Caco-2 (cell line): Measurements from ENCODE around the gene GALP. TPM values are rescaled to one million over a fixed set of nuclear protein-coding genes. Genes with fewer than 3 reads are reported as not detected.

Experiments used
- BruUV-seq: library from RNA; stranded (reverse); fragments of 400-500 nt; replicated peaks from 2 replicates; lab custom pipeline; 2021; lab: Mats Ljungman, UMichigan
- CTCF ChIA-PET: fragments of 300-600 bp; sonication (Branson Sonifier 250); formaldehyde crosslinking; loops from one replicate; lab custom pipeline; 2022; ENCODE audit warnings: antibody characterized with exemption; lab: Charles Lee
- POLR2A ChIA-PET: fragments of 300-600 bp; sonication (Branson Sonifier 250); formaldehyde crosslinking; loops from one replicate; lab custom pipeline; 2022; ENCODE audit warnings: antibody characterized with exemption; lab: Charles Lee
- DNase-seq, 2 experiments: peaks; one replicate each; pipeline versions ENCODE4 v3.0.0 to v3.0.0-alpha.2; 2020 to 2022
- H3K27me3 ChIP-seq: replicated peaks from 2 replicates; pipeline ENCODE4 v1.6.0; 2011; ENCODE audit warnings: low read length; ENCODE audit not compliant: control insufficient read depth, insufficient read depth
- H3K36me3 ChIP-seq: 2 replicates; pipeline ENCODE4 v1.5.1; 2011; ENCODE audit warnings: low read length; ENCODE audit not compliant: control insufficient read depth, insufficient read depth
- H3K4me1 ChIP-seq: fragments of 250-450 bp; sonication (Bioruptor Pico); 2 replicates; pipeline ENCODE4 v1.5.1; 2020; ENCODE audit warnings: mild to moderate bottlenecking
- H3K4me3 ChIP-seq: 2 replicates; pipeline ENCODE4 v1.5.1; 2011; ENCODE audit warnings: low read depth, mild to moderate bottlenecking, control low read depth, low read length
- H3K9me3 ChIP-seq: fragments of 250-450 bp; sonication (Bioruptor Pico); 2 replicates; pipeline ENCODE4 v1.5.1; 2020; ENCODE audit warnings: mild to moderate bottlenecking, moderate library complexity
- H3K27ac Mint-ChIP-seq: one replicate; pipeline ENCODE4 v1.8.0; 2022; ENCODE audit warnings: mixed read lengths; ENCODE audit not compliant: unreplicated experiment
- H3K27me3 Mint-ChIP-seq: one replicate; pipeline ENCODE4 v1.8.0; 2022; ENCODE audit warnings: mixed read lengths; ENCODE audit not compliant: insufficient read depth, unreplicated experiment
- H3K36me3 Mint-ChIP-seq: one replicate; pipeline ENCODE4 v1.8.0; 2022; ENCODE audit warnings: mild to moderate bottlenecking, mixed read lengths; ENCODE audit not compliant: insufficient read depth, unreplicated experiment
- H3K4me1 Mint-ChIP-seq: one replicate; pipeline ENCODE4 v1.8.0; 2022; ENCODE audit warnings: low read depth, mixed read lengths; ENCODE audit not compliant: unreplicated experiment
- H3K4me3 Mint-ChIP-seq: one replicate; pipeline ENCODE4 v1.8.0; 2022; ENCODE audit warnings: mild to moderate bottlenecking, moderate library complexity, mixed read lengths; ENCODE audit not compliant: unreplicated experiment
- H3K9me3 Mint-ChIP-seq: one replicate; pipeline ENCODE4 v1.8.0; 2022; ENCODE audit warnings: mixed read lengths; ENCODE audit not compliant: unreplicated experiment
- intact Hi-C: fragments of 100-400 bp; cut with micrococcal nuclease; formaldehyde crosslinking; loops from one replicate; pipeline ENCODE4 v1.10.0; 2022; ENCODE audit not compliant: unreplicated experiment
- total RNA-seq: library from RNA; stranded (reverse); gene quantifications from 2 replicates; pipeline ENCODE4 v1.2.3, GENCODE V29; 2022
- TF ChIP-seq, protein P1 (sequence below), 2 experiments: fragments of 200-600 bp in 1 of 2; IDR thresholded peaks; 1 replicate in 1 of 2; 2 replicates in 1 of 2; pipeline versions ENCODE4 v1.5.1 to v1.8.0; 2011 to 2022; ENCODE audit warnings: antibody characterized with exemption in 1 of 2, control low read depth in 1 of 2, inconsistent platforms in 1 of 2, low read depth in 1 of 2, low read length in 1 of 2, mild to moderate bottlenecking in 1 of 2, moderate library complexity in 1 of 2; ENCODE audit not compliant: insufficient read depth in 1 of 2, severe bottlenecking in 1 of 2, unreplicated experiment in 1 of 2

GALP gene
- total RNA-seq, 1 experiment from 2014 or later, result not detected

DNA sequence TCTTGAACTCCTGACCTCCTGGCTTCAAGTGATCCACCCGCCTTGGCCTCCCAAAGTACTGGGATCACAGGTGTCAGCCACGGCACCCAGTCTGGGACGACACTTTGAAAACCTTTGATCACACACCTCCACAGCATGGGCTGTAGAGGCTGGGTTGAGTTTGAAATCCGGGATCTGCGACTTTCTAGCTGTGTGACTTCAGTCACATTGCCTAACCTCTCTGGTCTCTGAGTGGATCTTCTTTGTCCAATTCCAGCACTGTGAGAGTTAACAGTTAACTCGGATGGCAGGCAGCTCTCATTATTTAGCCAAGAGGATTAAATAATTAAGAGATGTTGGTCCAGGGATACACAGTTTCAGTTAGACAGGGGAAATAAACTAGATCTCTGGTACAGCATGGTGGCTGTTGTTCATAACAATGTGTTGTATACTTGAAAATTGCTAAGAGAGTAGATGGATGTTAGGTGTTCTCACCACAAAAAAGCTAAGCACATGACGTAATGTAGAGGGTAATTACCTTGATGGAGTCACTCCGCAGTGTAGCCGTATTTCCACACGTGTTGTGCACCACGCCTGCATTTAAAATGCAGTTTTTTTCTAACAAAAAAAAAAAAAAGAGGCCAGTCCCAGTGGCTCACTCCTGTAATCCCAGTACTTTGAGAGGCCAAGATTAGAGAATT lies 1.9 kb downstream of the GALP start:
- Histone ChIP-seq H3K27me3 (no peaks in the 10 kb centered on the region), H3K9me3 (no peaks in the 10 kb centered on the region), H3K36me3 (no peaks in the 10 kb centered on the region), H3K4me3 (no peak overlapping the region), H3K4me1 (no peaks in the 10 kb centered on the region)
- Mint-ChIP-seq H3K27ac (no peak overlapping the region), H3K9me3 (no peaks in the 10 kb centered on the region), H3K36me3 (no peaks in the 10 kb centered on the region), H3K27me3 (peaks cover 17% of the 10 kb centered on the region), H3K4me1 (peaks cover 5% of the 10 kb centered on the region), H3K4me3 (no peak overlapping the region)
- ChIA-PET POLR2A (no interaction called here), CTCF (interaction anchor here (0.9 kb wide), 1 partner anchor 156 kb away, joined by 3 read pairs; no protein-coding TSS in a partner anchor)
- no peak for DNase-seq
- TF ChIP-seq, protein P1, sequence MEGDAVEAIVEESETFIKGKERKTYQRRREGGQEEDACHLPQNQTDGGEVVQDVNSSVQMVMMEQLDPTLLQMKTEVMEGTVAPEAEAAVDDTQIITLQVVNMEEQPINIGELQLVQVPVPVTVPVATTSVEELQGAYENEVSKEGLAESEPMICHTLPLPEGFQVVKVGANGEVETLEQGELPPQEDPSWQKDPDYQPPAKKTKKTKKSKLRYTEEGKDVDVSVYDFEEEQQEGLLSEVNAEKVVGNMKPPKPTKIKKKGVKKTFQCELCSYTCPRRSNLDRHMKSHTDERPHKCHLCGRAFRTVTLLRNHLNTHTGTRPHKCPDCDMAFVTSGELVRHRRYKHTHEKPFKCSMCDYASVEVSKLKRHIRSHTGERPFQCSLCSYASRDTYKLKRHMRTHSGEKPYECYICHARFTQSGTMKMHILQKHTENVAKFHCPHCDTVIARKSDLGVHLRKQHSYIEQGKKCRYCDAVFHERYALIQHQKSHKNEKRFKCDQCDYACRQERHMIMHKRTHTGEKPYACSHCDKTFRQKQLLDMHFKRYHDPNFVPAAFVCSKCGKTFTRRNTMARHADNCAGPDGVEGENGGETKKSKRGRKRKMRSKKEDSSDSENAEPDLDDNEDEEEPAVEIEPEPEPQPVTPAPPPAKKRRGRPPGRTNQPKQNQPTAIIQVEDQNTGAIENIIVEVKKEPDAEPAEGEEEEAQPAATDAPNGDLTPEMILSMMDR (IDR thresholded peaks at IDR 0.05; ENCODE audit: insufficient read depth in 1 of 2, low read depth in 1 of 2, low read length in 1 of 2, severe bottlenecking in 1 of 2, unreplicated experiment in 1 of 2), result no peak
- BruUV-seq, result no TSS peak
- intact Hi-C loops, result no loop called here

DNA sequence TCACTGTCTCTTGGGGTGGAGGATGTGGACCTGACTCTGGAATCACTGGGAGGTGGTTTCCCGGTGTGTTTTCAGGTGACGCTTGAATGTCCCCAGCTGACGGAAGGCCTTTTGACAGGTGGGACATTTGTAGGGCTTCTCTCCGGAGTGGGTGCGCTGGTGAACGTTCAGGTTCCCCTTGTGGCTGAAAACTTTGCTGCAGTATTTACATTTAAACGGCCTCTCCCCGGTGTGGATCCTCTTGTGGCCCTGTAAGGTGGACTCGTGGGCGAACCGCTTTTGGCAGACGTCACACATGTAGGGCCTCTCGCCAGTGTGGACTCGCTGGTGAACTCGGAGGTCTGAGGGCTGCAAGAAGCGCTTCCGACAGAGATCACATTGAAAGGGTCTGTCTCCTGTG lies 14.0 kb downstream of the GALP start:
- H3K4me1 ChIP-seq, result no peaks in the 10 kb centered on the region
- no peak for DNase-seq
- TF ChIP-seq, protein P1 (IDR thresholded peaks at IDR 0.05; ENCODE audit: insufficient read depth in 1 of 2, low read depth in 1 of 2, low read length in 1 of 2, severe bottlenecking in 1 of 2, unreplicated experiment in 1 of 2), result no peak
- POLR2A ChIA-PET, result no interaction called here
- Mint-ChIP-seq H3K27ac (no peak overlapping the region), H3K4me3 (no peak overlapping the region), H3K9me3 (no peaks in the 10 kb centered on the region), H3K36me3 (no peaks in the 10 kb centered on the region), H3K27me3 (peaks cover 10% of the 10 kb centered on the region), H3K4me1 (no peaks in the 10 kb centered on the region)
- H3K36me3 ChIP-seq, result no peaks in the 10 kb centered on the region
- no peaks in the 10 kb centered on the region for H3K9me3 ChIP-seq
- H3K27me3 ChIP-seq, result no peaks in the 10 kb centered on the region
- no peak overlapping the region for H3K4me3 ChIP-seq
- CTCF ChIA-PET, result no interaction called here
- BruUV-seq, result no TSS peak
- intact Hi-C loops, result no loop called here

DNA sequence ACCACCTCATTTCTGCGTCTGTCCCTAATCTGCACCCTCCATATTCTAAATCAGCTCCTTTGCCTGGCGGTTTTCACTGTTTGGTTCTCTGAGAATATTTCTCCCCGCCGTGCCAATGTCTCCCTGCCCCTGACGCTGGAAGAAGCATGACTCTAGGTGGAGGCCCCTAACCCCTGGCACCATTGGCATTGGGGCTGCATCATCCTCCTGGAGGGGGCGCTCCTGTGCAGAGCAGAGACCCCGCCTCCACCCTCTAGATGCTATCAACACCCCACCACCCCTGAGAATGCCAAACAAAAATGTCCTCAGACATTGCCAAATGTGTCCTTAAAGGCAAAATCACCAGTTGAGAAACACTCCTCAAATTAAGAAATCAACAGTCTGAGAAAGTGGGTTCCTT lies 15.3 kb downstream of the GALP start:
- H3K27me3 Mint-ChIP-seq, result peaks cover 10% of the 10 kb centered on the region
- no TSS peak for BruUV-seq
- CTCF ChIA-PET, result no interaction called here

More for the DNA sequence above, 15.3 kb downstream of the GALP start:
- TF ChIP-seq, protein P1 (IDR thresholded peaks at IDR 0.05; ENCODE audit: insufficient read depth in 1 of 2, low read depth in 1 of 2, low read length in 1 of 2, severe bottlenecking in 1 of 2, unreplicated experiment in 1 of 2), result no peak
- Mint-ChIP-seq H3K4me3 (no peak overlapping the region), H3K4me1 (no peaks in the 10 kb centered on the region), H3K36me3 (no peaks in the 10 kb centered on the region), H3K9me3 (no peaks in the 10 kb centered on the region), H3K27ac (no peak overlapping the region)
- Histone ChIP-seq H3K4me3 (no peak overlapping the region), H3K4me1 (no peaks in the 10 kb centered on the region), H3K9me3 (no peaks in the 10 kb centered on the region), H3K36me3 (no peaks in the 10 kb centered on the region), H3K27me3 (no peaks in the 10 kb centered on the region)
- intact Hi-C loops, result no loop called here
- POLR2A ChIA-PET, result no interaction called here
- no peak for DNase-seq
